Measurements from ENCODE around the gene MOXD1.

Gene MOXD1

DNA sequence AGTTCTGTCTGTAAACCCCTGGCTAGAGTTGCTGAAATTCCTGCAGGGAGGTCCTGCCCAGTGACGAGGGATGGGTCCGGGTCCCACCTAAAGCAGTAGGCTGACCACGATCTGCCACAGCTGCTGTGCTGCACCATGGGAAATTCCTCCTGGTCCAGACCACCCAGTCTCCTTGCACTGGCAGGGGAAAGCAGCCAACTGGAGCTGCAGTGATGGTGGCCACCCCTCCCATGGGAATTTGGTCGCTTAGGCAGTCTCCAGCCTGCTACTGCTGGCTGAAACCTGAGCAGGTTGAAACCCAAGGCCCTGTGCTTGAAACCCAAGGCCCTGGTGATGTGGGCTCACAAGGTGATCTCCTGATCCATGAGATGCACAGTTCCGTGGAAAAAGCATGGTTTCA lies 23.9 kb upstream of the MOXD1 start:
- no peak for DNase-seq (ENCODE audit: low read depth)
- TF ChIP-seq, protein P1, sequence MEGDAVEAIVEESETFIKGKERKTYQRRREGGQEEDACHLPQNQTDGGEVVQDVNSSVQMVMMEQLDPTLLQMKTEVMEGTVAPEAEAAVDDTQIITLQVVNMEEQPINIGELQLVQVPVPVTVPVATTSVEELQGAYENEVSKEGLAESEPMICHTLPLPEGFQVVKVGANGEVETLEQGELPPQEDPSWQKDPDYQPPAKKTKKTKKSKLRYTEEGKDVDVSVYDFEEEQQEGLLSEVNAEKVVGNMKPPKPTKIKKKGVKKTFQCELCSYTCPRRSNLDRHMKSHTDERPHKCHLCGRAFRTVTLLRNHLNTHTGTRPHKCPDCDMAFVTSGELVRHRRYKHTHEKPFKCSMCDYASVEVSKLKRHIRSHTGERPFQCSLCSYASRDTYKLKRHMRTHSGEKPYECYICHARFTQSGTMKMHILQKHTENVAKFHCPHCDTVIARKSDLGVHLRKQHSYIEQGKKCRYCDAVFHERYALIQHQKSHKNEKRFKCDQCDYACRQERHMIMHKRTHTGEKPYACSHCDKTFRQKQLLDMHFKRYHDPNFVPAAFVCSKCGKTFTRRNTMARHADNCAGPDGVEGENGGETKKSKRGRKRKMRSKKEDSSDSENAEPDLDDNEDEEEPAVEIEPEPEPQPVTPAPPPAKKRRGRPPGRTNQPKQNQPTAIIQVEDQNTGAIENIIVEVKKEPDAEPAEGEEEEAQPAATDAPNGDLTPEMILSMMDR (IDR thresholded peaks at IDR 0.05; ENCODE audit: insufficient read depth, low read depth, low read length, missing control alignments) = no peak
- no peak overlapping the region for H3K4me3 ChIP-seq (ENCODE audit: low read depth, low read length)

DNA sequence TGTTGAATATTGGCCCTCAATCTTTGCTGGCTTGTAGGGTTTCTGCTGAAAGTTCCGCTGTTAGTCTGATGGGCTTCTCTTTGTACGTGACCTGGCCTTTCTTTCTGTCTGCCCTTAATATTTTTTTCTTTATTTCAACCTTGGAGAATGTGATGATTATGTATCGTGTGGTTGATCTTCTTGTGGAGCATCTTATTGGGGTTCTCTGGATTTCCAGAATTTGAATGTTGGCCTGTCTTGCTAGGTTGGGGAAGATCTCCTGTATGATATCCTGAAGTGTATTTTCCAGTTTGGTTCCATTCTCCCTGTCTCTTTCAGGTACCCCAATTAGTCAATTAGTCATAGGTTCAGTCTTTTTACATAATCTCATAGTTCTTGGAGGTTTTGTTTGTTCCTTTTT lies 22.6 kb upstream of the MOXD1 start:
- TF ChIP-seq, protein P1 (IDR thresholded peaks at IDR 0.05; ENCODE audit: insufficient read depth, low read depth, low read length, missing control alignments) = no peak
- DNase-seq (ENCODE audit: low read depth) = no peak
- no peak overlapping the region for H3K4me3 ChIP-seq (ENCODE audit: low read depth, low read length)

DNA sequence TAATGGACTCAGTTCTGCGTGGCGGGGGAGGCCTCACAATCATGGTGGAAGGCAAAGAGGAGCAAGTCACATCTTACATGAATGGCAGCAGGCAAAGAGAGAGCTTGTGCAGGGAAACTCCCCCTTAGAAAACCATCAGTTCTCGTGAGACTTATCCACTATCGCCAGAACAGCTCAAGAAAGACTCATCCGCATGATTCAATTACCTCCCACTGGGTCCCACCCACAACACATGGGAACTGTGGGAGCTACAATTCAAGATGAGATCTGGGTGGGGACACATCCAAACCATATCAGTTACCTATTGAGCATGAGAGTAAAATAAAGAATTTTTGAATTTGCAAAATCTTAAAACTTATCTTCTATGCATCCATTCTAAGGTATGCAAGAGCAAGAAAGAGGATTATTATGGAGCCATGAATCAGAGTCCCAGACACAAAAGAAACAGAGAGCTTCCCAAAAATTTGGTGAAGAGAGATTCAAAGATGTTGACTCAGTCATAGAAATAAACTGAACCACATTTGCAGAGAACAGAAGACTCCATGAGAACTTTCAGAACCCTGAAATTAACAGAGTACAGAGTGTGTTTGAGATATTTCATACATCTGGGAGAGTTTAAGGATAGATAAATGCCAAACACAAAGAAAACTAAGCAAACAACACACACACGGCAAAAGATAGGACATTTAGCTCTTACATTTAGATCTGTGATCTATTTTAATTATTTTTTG lies 17.1 kb upstream of the MOXD1 start:
- H3K4me3 ChIP-seq (ENCODE audit: low read depth, low read length) = no peak overlapping the region
- DNase-seq (ENCODE audit: low read depth) = no peak
- TF ChIP-seq, protein P1 (IDR thresholded peaks at IDR 0.05; ENCODE audit: insufficient read depth, low read depth, low read length, missing control alignments) = no peak

DNA sequence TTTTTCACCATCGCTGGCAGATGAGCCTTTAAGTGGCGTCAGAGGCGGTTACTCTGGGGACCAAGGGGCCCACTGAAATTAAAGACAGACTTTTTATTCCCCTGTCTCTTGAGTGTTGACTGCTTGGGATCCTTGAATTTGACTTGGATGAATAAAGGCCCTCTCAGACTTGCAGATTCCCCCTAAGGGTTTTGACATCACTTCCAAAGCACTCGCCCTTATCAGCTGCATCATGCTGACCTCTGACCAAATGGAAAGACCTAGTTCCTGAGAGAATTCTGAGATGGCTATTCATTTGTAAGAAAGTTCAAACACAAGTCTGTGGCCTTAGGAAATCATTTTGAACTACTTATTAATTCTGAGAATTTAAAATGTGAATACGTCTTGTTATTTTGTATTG lies 13.5 kb upstream of the MOXD1 start:
- TF ChIP-seq, protein P1 (IDR thresholded peaks at IDR 0.05; ENCODE audit: insufficient read depth, low read depth, low read length, missing control alignments) = no peak
- DNase-seq (ENCODE audit: low read depth) = no peak
- no peak overlapping the region for H3K4me3 ChIP-seq (ENCODE audit: low read depth, low read length)

DNA sequence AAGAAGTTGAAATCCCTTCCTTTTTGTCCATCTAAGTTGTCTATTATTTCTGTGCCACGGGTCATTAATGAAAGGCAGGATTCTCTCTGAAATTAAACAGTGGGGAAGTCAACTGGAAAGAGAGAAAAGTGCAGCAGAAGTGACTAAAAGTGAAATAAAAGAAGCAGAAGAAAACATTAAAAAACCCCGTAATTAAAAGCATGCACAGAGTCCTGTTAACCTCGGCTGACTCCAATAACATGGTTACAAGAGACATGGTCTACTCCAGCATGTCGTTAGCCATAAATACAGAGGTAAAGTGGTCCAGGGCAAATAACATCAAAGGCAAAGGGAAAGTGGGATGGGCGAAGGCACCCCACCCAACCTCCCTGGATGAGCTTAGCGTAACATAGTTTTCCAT lies 13.0 kb upstream of the MOXD1 start:
- no peak overlapping the region for H3K4me3 ChIP-seq (ENCODE audit: low read depth, low read length)
- no peak for DNase-seq (ENCODE audit: low read depth)
- TF ChIP-seq, protein P1 (IDR thresholded peaks at IDR 0.05; ENCODE audit: insufficient read depth, low read depth, low read length, missing control alignments) = no peak

DNA sequence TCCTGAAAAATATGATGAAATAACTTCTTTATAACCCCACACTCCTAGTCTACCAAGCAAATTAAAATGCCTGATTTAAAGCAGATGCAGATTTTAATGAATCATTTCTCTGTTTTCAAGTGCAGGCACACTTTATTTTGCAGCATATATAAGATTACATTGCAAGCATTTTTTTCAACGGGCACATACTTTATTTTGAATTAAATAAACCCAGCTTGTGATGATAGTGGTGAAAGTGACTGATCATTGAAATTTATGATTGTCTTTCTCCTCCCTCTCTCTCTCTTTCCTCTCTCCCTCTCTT lies 12.2 kb upstream of the MOXD1 start:
- DNase-seq (ENCODE audit: low read depth) = no peak
- TF ChIP-seq, protein P1 (IDR thresholded peaks at IDR 0.05; ENCODE audit: insufficient read depth, low read depth, low read length, missing control alignments) = no peak

More for the DNA sequence above, 12.2 kb upstream of the MOXD1 start:
- H3K4me3 ChIP-seq (ENCODE audit: low read depth, low read length) = no peak overlapping the region

All from GM12865 (cell line).